ENCODE measurements around the gene ATG4B. TPM values are rescaled to one million over a fixed set of nuclear protein-coding genes. Genes with fewer than 3 reads are reported as not detected.

ATG4B gene
- total and polyA plus RNA-seq, 3 experiments from 2014 or later = 56.1 to 80.2 (median 79.0) TPM

- H3K27me3 Mint-ChIP-seq = no peaks in the 10 kb centered on the region
- no peaks in the 10 kb centered on the region for H3K9me3 Mint-ChIP-seq
- Histone ChIP-seq H3K27me3 (ENCODE audit: insufficient read depth, low read length, poor library complexity, severe bottlenecking) (no peaks in the 10 kb centered on the region), H3K4me1 (ENCODE audit: insufficient read depth, low read length) (peaks cover 7% of the 10 kb centered on the region), H3K4me3 (ENCODE audit: low read length) (peak within 1 kb of the TSS; percentile 68), H3K9me3 (ENCODE audit: low read length) (no peaks in the 10 kb centered on the region), H3K36me3 (ENCODE audit: insufficient read depth, low read length) (peaks cover 9% of the 10 kb centered on the region), H3K27ac (ENCODE audit: low read depth, low read length) (peak within 1 kb of the TSS; percentile 65)
- peaks cover 14 to 26% (median 20%) of the 10 kb centered on the region in 3 donors for H3K4me1 Mint-ChIP-seq
- peaks cover 6 to 21% (median 7%) of the 10 kb centered on the region in 3 donors for H3K36me3 Mint-ChIP-seq
- H3K4me3 Mint-ChIP-seq = peak within 1 kb of the TSS; percentile 84 to 93 (median 87)
- peak within 1 kb of the TSS; percentile 82 to 97 (median 90) for H3K27ac Mint-ChIP-seq
- POLR2A ChIA-PET = interaction anchor here (0.6 to 5.9 kb wide), 11 partner anchors 12 to 600 kb away, joined by 3 to 50 read pairs (median 6); partner anchors contain the start of genes ATG4B, D2HGDH, DTYMK and HDLBP
- CTCF ChIA-PET = interaction anchor here (0.8 to 4.0 kb wide), 14 partner anchors 9 to 177 kb away, joined by 3 to 30 read pairs (median 4); partner anchors contain the start of genes D2HGDH and DTYMK
- DNase-seq = peak; percentile 93 to 96 (median 95)
Observed at GRCh38 chr2:241701399-241702154, 64.1 kb downstream of the ATG4B start, which contains the start of gene ING5. Gene ING5 (plus strand): TSS chr2:241702039. CDS start chr2:241702066, 27 bp downstream.

- CTCF ChIA-PET = interaction anchor here (0.7 to 4.0 kb wide), 16 partner anchors 10 to 176 kb away, joined by 3 to 30 read pairs (median 3); partner anchors contain the start of genes D2HGDH and DTYMK
- Histone ChIP-seq H3K4me3 (ENCODE audit: low read length) (peak overlapping the region; percentile 68), H3K27ac (ENCODE audit: low read depth, low read length) (peak overlapping the region; percentile 65), H3K9me3 (ENCODE audit: low read length) (no peaks in the 10 kb centered on the region), H3K27me3 (ENCODE audit: insufficient read depth, low read length, poor library complexity, severe bottlenecking) (no peaks in the 10 kb centered on the region), H3K4me1 (ENCODE audit: insufficient read depth, low read length) (peaks cover 7% of the 10 kb centered on the region), H3K36me3 (ENCODE audit: insufficient read depth, low read length) (peaks cover 13% of the 10 kb centered on the region)
- H3K36me3 Mint-ChIP-seq = peaks cover 11 to 28% (median 14%) of the 10 kb centered on the region in 3 donors
- no peaks in the 10 kb centered on the region for H3K9me3 Mint-ChIP-seq
- peaks cover 14 to 26% (median 20%) of the 10 kb centered on the region in 3 donors for H3K4me1 Mint-ChIP-seq
- H3K27me3 Mint-ChIP-seq = no peaks in the 10 kb centered on the region
- peak overlapping the region; percentile 34 to 97 (median 86) for H3K27ac Mint-ChIP-seq
- peak overlapping the region; percentile 78 to 88 (median 84) for H3K4me3 Mint-ChIP-seq
- peak; percentile 85 to 94 (median 91) for DNase-seq
- POLR2A ChIA-PET = interaction anchor here (0.9 to 5.9 kb wide), 10 partner anchors 15 to 601 kb away, joined by 3 to 50 read pairs (median 6); partner anchors contain the start of genes ATG4B, D2HGDH, DTYMK and HDLBP
Observed at GRCh38 chr2:241702155-241703031, 64.9 kb downstream of the ATG4B start.

GRCh38 chr2:241703032-241703604 is 65.6 kb downstream of the ATG4B start:
- Mint-ChIP-seq H3K9me3 (no peaks in the 10 kb centered on the region), H3K27me3 (no peaks in the 10 kb centered on the region), H3K36me3 (peaks cover 12 to 31% (median 17%) of the 10 kb centered on the region in 3 donors), H3K4me1 (peaks cover 14 to 26% (median 20%) of the 10 kb centered on the region in 3 donors), H3K4me3 (peak overlapping the region; percentile 78 to 88 (median 84)), H3K27ac (peak overlapping the region; percentile 65 to 97 (median 86))
- DNase-seq = no peak
- Histone ChIP-seq H3K36me3 (ENCODE audit: insufficient read depth, low read length) (peaks cover 13% of the 10 kb centered on the region), H3K27me3 (ENCODE audit: insufficient read depth, low read length, poor library complexity, severe bottlenecking) (no peaks in the 10 kb centered on the region), H3K4me1 (ENCODE audit: insufficient read depth, low read length) (peaks cover 7% of the 10 kb centered on the region), H3K4me3 (ENCODE audit: low read length) (peak overlapping the region; percentile 68), H3K27ac (ENCODE audit: low read depth, low read length) (peak overlapping the region; percentile 65), H3K9me3 (ENCODE audit: low read length) (no peaks in the 10 kb centered on the region)
- CTCF ChIA-PET = interaction anchor here (0.7 to 4.0 kb wide), 7 partner anchors 15 to 176 kb away, joined by 3 to 30 read pairs (median 8); partner anchors contain the start of gene D2HGDH
- POLR2A ChIA-PET = interaction anchor here (2.1 to 5.9 kb wide), 2 partner anchors 16 to 31 kb away, joined by 24 to 50 read pairs; partner anchors contain the start of genes D2HGDH and DTYMK

- H3K36me3 Mint-ChIP-seq = peaks cover 25 to 55% (median 27%) of the 10 kb centered on the region in 3 donors
- ChIA-PET POLR2A (no interaction called here), CTCF (no interaction called here)
- Histone ChIP-seq H3K36me3 (ENCODE audit: insufficient read depth, low read length) (peaks cover 30% of the 10 kb centered on the region), H3K27ac (ENCODE audit: low read depth, low read length) (no peak overlapping the region), H3K4me1 (ENCODE audit: insufficient read depth, low read length) (peaks cover 7% of the 10 kb centered on the region), H3K9me3 (ENCODE audit: low read length) (no peaks in the 10 kb centered on the region), H3K27me3 (ENCODE audit: insufficient read depth, low read length, poor library complexity, severe bottlenecking) (no peaks in the 10 kb centered on the region), H3K4me3 (ENCODE audit: low read length) (no peak overlapping the region)
- H3K4me1 Mint-ChIP-seq = peaks cover 6 to 13% (median 12%) of the 10 kb centered on the region in 3 donors
- peak overlapping the region in 1 of 8 donors; percentile 46 for H3K27ac Mint-ChIP-seq
- peaks cover 0 to 2% of the 10 kb centered on the region in 2 donors for H3K27me3 Mint-ChIP-seq
- DNase-seq = no peak
- no peak overlapping the region for H3K4me3 Mint-ChIP-seq
- H3K9me3 Mint-ChIP-seq = no peaks in the 10 kb centered on the region
Observed at GRCh38 chr2:241706537-241706936, 69.0 kb downstream of the ATG4B start.

- no peak overlapping the region for H3K4me3 Mint-ChIP-seq
- H3K9me3 Mint-ChIP-seq = no peaks in the 10 kb centered on the region
- no peak for DNase-seq
- no peaks in the 10 kb centered on the region for H3K4me1 ChIP-seq (ENCODE audit: insufficient read depth, low read length)
- H3K36me3 ChIP-seq (ENCODE audit: insufficient read depth, low read length) = peaks cover 41% of the 10 kb centered on the region
- peaks cover 0 to 2% of the 10 kb centered on the region in 2 donors for H3K27me3 Mint-ChIP-seq
- no peaks in the 10 kb centered on the region for H3K27me3 ChIP-seq (ENCODE audit: insufficient read depth, low read length, poor library complexity, severe bottlenecking)
- peaks cover 29 to 66% (median 33%) of the 10 kb centered on the region in 3 donors for H3K36me3 Mint-ChIP-seq
- ChIA-PET CTCF (no interaction called here), POLR2A (interaction anchor here (1.2 kb wide), 1 partner anchor 21 kb away, joined by 3 read pairs; no protein-coding TSS in a partner anchor)
- no peaks in the 10 kb centered on the region for H3K9me3 ChIP-seq (ENCODE audit: low read length)
- H3K4me1 Mint-ChIP-seq = peaks cover 0 to 5% (median 3%) of the 10 kb centered on the region in 3 donors
- H3K4me3 ChIP-seq (ENCODE audit: low read length) = no peak overlapping the region
- no peak overlapping the region for H3K27ac ChIP-seq (ENCODE audit: low read depth, low read length)
- peak overlapping the region in 2 of 8 donors; percentile 14 to 17 for H3K27ac Mint-ChIP-seq
Observed at GRCh38 chr2:241708879-241709278, 71.4 kb downstream of the ATG4B start.

GRCh38 chr2:241719093-241719492 is 81.6 kb downstream of the ATG4B start:
- Histone ChIP-seq H3K36me3 (ENCODE audit: insufficient read depth, low read length) (peaks cover 9% of the 10 kb centered on the region), H3K4me1 (ENCODE audit: insufficient read depth, low read length) (no peaks in the 10 kb centered on the region), H3K4me3 (ENCODE audit: low read length) (no peak overlapping the region), H3K27ac (ENCODE audit: low read depth, low read length) (no peak overlapping the region), H3K27me3 (ENCODE audit: insufficient read depth, low read length, poor library complexity, severe bottlenecking) (no peaks in the 10 kb centered on the region), H3K9me3 (ENCODE audit: low read length) (no peaks in the 10 kb centered on the region)
- H3K27ac Mint-ChIP-seq = peak overlapping the region in 1 of 8 donors; percentile 81
- ChIA-PET POLR2A (no interaction called here), CTCF (no interaction called here)
- H3K4me3 Mint-ChIP-seq = no peak overlapping the region
- peaks cover 0 to 3% (median 0%) of the 10 kb centered on the region in 3 donors for H3K4me1 Mint-ChIP-seq
- H3K9me3 Mint-ChIP-seq = no peaks in the 10 kb centered on the region
- no peak for DNase-seq
- H3K27me3 Mint-ChIP-seq = no peaks in the 10 kb centered on the region
- peaks cover 8 to 74% (median 14%) of the 10 kb centered on the region in 3 donors for H3K36me3 Mint-ChIP-seq

- Histone ChIP-seq H3K36me3 (ENCODE audit: insufficient read depth, low read length) (peaks cover 9% of the 10 kb centered on the region), H3K27ac (ENCODE audit: low read depth, low read length) (no peak overlapping the region), H3K4me3 (ENCODE audit: low read length) (no peak overlapping the region), H3K4me1 (ENCODE audit: insufficient read depth, low read length) (no peaks in the 10 kb centered on the region), H3K27me3 (ENCODE audit: insufficient read depth, low read length, poor library complexity, severe bottlenecking) (no peaks in the 10 kb centered on the region), H3K9me3 (ENCODE audit: low read length) (no peaks in the 10 kb centered on the region)
- peaks cover 0 to 73% (median 10%) of the 10 kb centered on the region in 3 donors for H3K36me3 Mint-ChIP-seq
- CTCF ChIA-PET = no interaction called here
- peak overlapping the region in 2 of 8 donors; percentile 43 to 66 for H3K27ac Mint-ChIP-seq
- DNase-seq = no peak
- POLR2A ChIA-PET = no interaction called here
- no peak overlapping the region for H3K4me3 Mint-ChIP-seq
- no peaks in the 10 kb centered on the region for H3K9me3 Mint-ChIP-seq
- no peaks in the 10 kb centered on the region for H3K27me3 Mint-ChIP-seq
- H3K4me1 Mint-ChIP-seq = peaks cover 0 to 3% (median 0%) of the 10 kb centered on the region in 3 donors
Observed at GRCh38 chr2:241720099-241720498, 82.6 kb downstream of the ATG4B start.

Measured in CD8-positive, alpha-beta memory T cell (primary cell).